NCI-H524 (cell line): ENCODE results near the gene FNDC3B.

Source experiments
- DNase-seq, 2 experiments: peaks; one replicate each; lab custom pipeline; 2025; lab: John Stamatoyannopoulos, UW

The FNDC3B gene

GRCh38 chr3:172286548-172287148 is 247.3 kb downstream of the FNDC3B start:
- DNase-seq = peak in 1 of 2 experiments; percentile 15

DNA sequence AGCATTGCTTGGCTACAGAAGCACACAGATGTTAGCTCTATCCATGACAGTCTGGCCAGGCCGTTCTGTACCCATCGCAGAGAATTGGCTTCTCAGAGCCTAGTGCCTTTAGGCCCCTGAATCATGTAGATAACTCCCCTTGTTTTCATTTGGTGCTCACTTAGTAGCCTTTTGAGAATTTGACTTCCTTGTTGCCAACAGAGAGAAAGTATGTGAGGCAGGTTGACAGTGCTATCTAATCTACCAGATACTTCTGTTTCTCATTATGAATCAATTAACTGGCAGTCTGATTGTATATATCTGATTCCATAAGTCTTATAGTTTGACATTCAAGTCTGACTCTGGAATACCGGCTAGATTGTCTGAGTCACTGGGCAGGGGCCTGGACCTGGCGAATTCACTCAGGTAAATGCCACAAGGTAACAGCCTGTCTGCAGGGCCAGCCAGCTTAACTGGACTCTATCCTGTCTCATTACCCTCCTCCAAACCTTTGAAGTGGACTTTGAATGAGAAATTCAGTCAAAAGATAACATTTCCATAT is 248.6 kb downstream of the FNDC3B start:
- no peak for DNase-seq

- no peak for DNase-seq
Observed at GRCh38 chr3:172288651-172289050, 249.3 kb downstream of the FNDC3B start.

DNA sequence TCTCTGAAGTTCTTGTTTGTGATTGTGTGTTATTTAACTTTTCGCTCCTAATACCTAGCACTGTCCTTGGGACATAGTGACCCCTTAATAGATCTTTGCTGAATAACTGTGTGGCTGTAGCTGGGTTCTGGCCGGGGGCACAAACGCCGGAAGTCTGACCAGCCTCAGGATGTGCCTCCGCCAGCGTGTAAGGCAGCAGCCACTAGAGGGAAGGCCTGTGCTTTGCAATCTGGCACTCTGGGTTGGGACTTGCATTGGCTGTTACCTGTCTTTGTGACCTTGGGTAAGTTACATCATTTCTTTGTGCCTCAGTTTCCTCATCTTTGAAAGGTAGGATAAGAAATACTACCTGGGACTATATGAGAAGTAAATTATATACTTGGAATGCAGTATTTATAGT is 250.2 kb downstream of the FNDC3B start:
- peak in 1 of 2 experiments; percentile 6 for DNase-seq

GRCh38 chr3:172290457-172290856 is 251.1 kb downstream of the FNDC3B start:
- DNase-seq = no peak

- no peak for DNase-seq
Observed at GRCh38 chr3:172291650-172292049, 252.3 kb downstream of the FNDC3B start.

GRCh38 chr3:172292422-172292821 is 253.0 kb downstream of the FNDC3B start:
- no peak for DNase-seq

DNA sequence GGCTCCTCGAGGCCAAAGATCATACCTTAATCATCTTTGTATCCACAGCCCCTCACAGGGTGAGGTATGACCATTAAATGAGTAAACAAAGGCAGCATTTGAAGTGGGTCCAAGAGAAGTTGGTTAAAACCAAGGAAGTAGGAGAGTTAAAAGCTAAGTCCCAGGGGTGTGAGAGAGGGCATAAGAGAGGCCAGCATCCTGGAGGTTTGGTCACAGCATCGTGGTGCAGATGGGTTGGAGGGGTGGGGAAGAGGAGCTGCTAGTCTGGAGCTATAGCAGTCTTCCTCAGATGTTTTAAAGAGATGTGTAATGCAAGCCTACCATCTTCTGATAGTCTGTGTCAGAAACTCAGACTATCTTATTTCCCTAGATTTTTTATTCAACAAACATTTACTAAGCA is 253.7 kb downstream of the FNDC3B start:
- DNase-seq = no peak

GRCh38 chr3:172294223-172294806 is 254.9 kb downstream of the FNDC3B start:
- no peak for DNase-seq

GRCh38 chr3:172296248-172296974 is 257.0 kb downstream of the FNDC3B start:
- DNase-seq = no peak

GRCh38 chr3:172296975-172297332 is 257.6 kb downstream of the FNDC3B start:
- no peak for DNase-seq

DNA sequence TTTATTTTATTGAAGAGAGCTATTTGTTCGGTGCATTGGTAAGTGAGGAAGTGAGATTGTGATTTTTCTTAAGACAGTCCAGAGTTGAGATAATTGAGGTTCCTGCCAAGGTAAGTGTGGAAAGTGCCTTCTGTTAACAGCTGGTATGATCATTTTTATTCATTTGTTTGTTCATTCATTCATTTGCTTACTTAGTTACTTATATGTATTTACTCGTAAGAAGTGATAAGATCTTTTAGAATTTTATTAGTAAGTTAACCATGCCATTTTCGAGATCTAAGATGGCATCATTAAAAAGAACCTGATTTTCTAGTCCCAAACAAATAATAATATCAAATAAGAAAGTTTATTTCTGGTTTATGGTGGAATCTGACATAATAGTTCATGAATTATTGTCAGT is 258.9 kb downstream of the FNDC3B start:
- no peak for DNase-seq

- no peak for DNase-seq
Observed at GRCh38 chr3:172300187-172300586, 260.8 kb downstream of the FNDC3B start.

DNA sequence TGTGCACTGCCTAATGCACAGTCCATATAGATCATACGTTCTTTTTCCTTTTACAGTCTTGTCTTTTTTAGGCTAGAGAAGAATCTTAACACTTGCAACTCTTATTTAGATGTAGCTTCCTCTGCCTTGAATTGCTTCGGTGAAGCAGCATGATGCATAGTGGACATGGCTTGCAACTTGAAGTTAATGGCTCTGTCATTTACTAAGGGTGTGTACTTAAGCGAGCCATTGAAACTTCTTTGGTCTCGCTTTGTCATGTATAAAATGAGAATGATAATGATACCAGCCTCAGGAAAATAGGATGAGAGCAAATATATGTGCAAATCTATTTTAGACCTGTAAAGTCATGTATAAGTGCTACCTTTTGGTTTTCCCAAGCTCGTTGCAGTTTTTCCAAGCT is 261.5 kb downstream of the FNDC3B start:
- no peak for DNase-seq

GRCh38 chr3:172302203-172302602 is 262.8 kb downstream of the FNDC3B start:
- no peak for DNase-seq

DNA sequence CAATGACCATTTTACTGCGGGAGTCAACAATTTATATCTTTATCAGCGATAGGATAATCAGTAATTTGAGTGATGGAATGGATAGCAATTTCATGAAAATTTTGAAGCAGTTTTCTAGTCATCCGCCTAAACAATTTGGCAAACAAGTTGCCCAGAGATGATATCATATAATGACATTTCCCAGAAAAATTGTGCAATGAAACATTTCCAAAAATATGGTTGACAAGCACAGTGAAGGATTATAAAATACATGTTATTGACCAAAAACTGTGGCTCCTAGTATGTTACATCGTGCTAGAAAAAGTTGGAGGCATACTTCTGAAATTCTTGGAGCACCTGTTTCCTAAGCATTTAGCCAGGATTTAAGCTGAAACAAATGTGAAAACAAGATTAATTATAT is 263.8 kb downstream of the FNDC3B start:
- DNase-seq = no peak

DNA sequence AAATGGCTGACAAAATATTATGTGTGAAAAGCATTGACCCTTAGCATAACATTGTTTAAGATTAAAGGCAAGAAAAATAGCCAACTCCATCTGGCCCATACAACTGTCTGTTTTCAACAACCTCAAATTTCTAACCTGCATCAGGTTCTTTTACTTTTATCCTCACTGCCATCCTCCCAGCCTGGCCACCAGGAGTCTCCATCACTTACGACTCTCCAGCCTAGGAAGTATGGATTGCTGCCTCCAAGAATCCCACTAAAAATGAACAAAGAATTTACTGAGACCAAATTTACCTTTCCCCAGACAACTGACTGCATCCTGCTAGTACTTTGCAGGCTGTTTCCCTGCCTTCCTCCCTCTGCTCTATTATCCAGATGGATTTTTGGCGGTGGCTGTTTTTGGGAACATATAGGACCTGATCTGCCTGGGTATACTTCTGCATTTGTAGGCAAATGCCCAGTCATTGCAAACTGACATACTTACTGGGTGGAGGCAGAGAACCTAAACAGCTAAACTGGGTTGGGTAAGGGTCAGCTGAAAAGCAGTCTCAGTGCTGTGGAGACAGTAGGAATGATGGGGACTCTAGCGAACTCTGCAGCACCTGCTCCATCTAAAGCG is 264.7 kb downstream of the FNDC3B start:
- no peak for DNase-seq

- DNase-seq = no peak
Observed at GRCh38 chr3:172305552-172305951, 266.2 kb downstream of the FNDC3B start.

- DNase-seq = no peak
Observed at GRCh38 chr3:172305974-172306373, 266.6 kb downstream of the FNDC3B start.

GRCh38 chr3:172307141-172307560 is 267.8 kb downstream of the FNDC3B start:
- DNase-seq = no peak

GRCh38 chr3:172309059-172309458 is 269.7 kb downstream of the FNDC3B start:
- DNase-seq = no peak

GRCh38 chr3:172309741-172310427 is 270.5 kb downstream of the FNDC3B start:
- DNase-seq = no peak
